HFF-Myc (cell line): ENCODE data around the gene POLN.

Experiments used
- DNase-seq: peaks from one replicate; pipeline ENCODE4 v3.0.0-alpha.2; 2011; ENCODE audit warnings: low read depth; ENCODE audit errors: extremely low read depth
- H3K4me3 ChIP-seq: replicated peaks from 2 replicates; pipeline ENCODE4 v1.5.1; 2011; ENCODE audit warnings: low read depth, mild to moderate bottlenecking, control low read depth, low read length
- TF ChIP-seq, protein P1 (sequence below): IDR thresholded peaks from 2 replicates; pipeline ENCODE4 v1.5.1; 2012; ENCODE audit warnings: mild to moderate bottlenecking, low read depth, low read length, control low read depth; ENCODE audit errors: missing control alignments

Gene POLN

DNA sequence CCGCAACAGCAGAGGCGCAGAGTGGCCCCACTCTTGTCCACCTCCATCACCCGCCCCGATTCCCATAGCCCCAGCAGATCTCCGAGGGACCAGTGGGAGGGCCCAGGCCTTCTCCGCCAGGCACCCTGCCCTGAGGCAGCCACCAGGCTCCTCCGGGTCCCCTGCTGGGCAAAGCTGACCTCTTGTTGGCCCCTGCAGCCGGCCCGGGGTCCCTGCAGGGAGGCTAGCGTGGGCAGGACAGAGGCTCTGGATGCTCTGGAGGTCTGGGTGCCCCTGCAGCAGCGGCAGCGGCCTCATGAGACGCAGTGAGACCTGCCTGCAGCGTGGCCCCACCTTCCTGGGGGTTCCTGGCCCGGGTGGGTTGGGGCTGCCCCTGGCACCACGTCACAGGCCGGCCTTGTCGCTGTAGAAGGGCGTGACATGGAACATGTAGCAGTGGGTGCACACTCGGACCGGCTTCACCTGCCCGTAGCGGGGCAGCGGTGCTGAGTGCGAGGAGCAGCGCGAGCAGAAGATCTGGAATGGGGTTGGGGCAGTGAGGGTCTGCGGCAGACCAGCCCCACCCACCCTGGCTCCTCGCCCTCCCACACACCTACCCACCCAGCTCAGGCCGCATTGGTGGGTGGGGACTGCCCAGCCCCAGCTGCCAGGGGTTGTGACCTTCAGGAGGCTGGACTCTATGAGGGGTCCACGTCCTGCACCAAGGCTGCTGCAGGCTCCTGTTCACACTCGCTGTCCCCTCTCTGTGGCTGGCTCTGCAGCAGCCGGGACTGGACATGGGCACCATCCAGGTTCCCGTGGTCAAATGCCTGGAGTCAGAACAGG, 28.6 kb upstream of the POLN start:
- no peak overlapping the region for H3K4me3 ChIP-seq
- no peak for DNase-seq
- TF ChIP-seq, protein P1, sequence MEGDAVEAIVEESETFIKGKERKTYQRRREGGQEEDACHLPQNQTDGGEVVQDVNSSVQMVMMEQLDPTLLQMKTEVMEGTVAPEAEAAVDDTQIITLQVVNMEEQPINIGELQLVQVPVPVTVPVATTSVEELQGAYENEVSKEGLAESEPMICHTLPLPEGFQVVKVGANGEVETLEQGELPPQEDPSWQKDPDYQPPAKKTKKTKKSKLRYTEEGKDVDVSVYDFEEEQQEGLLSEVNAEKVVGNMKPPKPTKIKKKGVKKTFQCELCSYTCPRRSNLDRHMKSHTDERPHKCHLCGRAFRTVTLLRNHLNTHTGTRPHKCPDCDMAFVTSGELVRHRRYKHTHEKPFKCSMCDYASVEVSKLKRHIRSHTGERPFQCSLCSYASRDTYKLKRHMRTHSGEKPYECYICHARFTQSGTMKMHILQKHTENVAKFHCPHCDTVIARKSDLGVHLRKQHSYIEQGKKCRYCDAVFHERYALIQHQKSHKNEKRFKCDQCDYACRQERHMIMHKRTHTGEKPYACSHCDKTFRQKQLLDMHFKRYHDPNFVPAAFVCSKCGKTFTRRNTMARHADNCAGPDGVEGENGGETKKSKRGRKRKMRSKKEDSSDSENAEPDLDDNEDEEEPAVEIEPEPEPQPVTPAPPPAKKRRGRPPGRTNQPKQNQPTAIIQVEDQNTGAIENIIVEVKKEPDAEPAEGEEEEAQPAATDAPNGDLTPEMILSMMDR, result no peak

DNA sequence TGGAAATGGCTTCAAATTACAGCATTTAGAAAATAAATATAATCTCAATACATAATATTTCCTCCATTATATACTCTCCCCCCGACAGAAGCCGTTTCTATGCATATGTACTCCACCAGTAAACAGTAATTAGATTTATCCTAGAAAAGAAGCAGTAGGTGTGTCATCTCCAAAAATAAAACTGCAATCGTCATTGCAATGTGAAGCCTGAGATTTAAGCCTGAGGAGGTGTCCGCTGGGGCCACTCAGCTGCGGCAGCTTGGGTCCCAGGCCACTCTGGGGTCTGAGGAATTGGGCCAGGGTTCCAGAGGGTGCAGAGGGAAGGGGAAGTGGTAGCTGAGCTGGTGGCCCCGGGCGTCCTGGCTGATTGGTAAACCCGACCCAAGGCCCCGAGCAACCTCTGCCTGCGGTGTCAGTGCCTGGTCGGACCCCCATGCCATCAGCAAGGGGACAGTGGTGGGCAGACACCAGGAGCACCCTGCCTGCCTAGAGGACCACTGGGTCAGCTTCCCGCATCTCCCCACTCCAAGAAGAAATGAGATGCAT, 27.8 kb upstream of the POLN start:
- TF ChIP-seq, protein P1, result no peak
- H3K4me3 ChIP-seq, result no peak overlapping the region
- no peak for DNase-seq

GRCh38 chr4:2269206-2269531, 27.2 kb upstream of the POLN start:
- H3K4me3 ChIP-seq, result no peak overlapping the region
- TF ChIP-seq, protein P1, result no peak
- DNase-seq, result no peak

- no peak for DNase-seq
- H3K4me3 ChIP-seq, result no peak overlapping the region
- TF ChIP-seq, protein P1, result no peak
Observed at GRCh38 chr4:2268357-2269205, 26.7 kb upstream of the POLN start.

DNA sequence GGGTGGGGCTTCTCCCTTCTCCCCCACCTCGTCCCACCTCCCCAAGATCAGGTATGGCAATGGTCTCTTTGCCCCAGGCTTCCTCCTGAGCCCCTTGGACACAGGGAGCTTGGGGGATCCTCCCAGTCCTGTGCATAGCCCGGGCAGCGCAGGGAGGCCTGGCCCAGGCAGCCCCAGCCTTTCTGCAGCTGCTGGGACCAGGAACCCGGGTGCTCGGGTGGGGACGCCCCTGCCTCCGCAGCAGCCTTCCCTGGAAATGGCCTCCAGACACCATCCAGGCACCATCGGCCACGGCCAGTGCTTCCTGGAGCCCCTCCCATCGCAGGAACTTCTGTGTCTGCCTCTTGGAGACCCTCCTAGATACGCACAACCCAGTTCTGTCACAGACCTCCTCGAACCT, 25.9 kb upstream of the POLN start:
- TF ChIP-seq, protein P1, result no peak
- no peak overlapping the region for H3K4me3 ChIP-seq
- DNase-seq, result no peak

DNA sequence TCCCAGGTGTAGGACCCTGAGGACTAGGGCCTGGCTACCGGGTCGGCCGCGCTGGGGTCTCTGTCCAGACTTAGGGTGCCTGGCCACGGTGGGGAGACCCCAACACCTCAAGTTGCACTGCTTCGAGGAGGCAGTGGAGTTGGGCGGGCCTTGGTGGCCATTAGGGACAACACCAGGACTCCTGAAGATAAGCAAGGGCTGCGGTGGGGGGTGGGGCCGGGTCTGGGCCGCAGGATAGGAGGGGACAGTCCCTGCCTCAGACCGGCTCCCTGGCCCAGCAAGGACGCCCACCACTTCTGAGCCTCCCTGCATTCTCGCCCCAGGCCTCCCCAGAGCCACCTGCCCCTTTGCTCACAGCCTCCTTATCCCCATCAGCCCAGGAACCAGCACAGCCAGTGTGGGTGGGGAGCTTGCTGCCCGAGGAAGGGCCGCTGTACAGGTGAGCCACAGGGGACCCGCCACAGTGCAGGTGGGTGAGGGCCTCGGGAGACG, 25.4 kb upstream of the POLN start:
- H3K4me3 ChIP-seq, result no peak overlapping the region
- no peak for DNase-seq
- TF ChIP-seq, protein P1, result no peak
